Left lung (tissue), 10 donors: ENCODE results near the gene ASB10. TPM values are rescaled to one million over a fixed set of nuclear protein-coding genes. Genes with fewer than 3 reads are reported as not detected.
A peak's percentile ranks its signal among the peaks of the same experiment; 100 is the strongest.

Source experiments
- ATAC-seq: fragments of 200-7000 bp; cut with Tn5 transposase; one replicate; pipeline ENCODE4 v1.9.1; 2020; ENCODE audit warnings: moderate library complexity
- DNase-seq, 4 donors: peaks; one replicate each; pipeline ENCODE4 v3.0.0-alpha.2; 2013 to 2020
- H3K27ac ChIP-seq, 2 donors: fragments of 200-600 bp; sonication (generic) in 1 of 2; one replicate each; pipeline versions ENCODE4 v1.5.0 to v1.8.0; 2020 to 2021
- H3K27me3 ChIP-seq, 2 donors: fragments of 200-600 bp; sonication (generic) in 1 of 2; one replicate each; pipeline versions ENCODE4 v1.5.0 to v1.8.0; 2020 to 2021
- H3K36me3 ChIP-seq, 2 donors: fragments of 200-600 bp; sonication (generic) in 1 of 2; one replicate each; pipeline versions ENCODE4 v1.5.0 to v1.8.0; 2020 to 2021
- H3K4me1 ChIP-seq, 2 donors: fragments of 200-600 bp; one replicate each; pipeline ENCODE4 v1.8.0; 2021
- H3K4me3 ChIP-seq, 2 donors: fragments of 200-600 bp; sonication (generic) in 1 of 2; one replicate each; pipeline versions ENCODE4 v1.5.0 to v1.8.0; 2020 to 2021; ENCODE audit warnings: mild to moderate bottlenecking in 1 of 2
- H3K9me3 ChIP-seq, 2 donors: fragments of 200-600 bp; sonication (generic) in 1 of 2; one replicate each; pipeline versions ENCODE4 v1.5.0 to v1.8.0; 2020 to 2021
- intact Hi-C, 2 donors: fragments of 100-400 bp; cut with DNase I; formaldehyde crosslinking; loops; one replicate each; pipeline versions ENCODE4 v1.11.2 to v1.14.2; 2022
- polyA plus RNA-seq, 6 donors: library from polyadenylated mRNA; unstranded; fragments of 120-200 nt; gene quantifications; one replicate each; pipeline ENCODE4 v1.2.1, GENCODE V29; 2013; ENCODE audit not compliant: insufficient read length in 6 of 6
- total RNA-seq, 2 donors: library from RNA; stranded (reverse); fragmentation: NEBNext Ultra II Directional; extraction: Animal tissue kit (Norgen Biotek cat#: 25700); gene quantifications; one replicate each; pipeline ENCODE4 v1.2.1, GENCODE V29; 2021
- TF ChIP-seq, protein P1 (sequence below), 2 donors: fragments of 200-600 bp; sonication (generic) in 1 of 2; IDR thresholded peaks; one replicate each; pipeline versions ENCODE4 v1.5.0 to v1.8.0; 2021; ENCODE audit warnings: antibody characterized with exemption in 2 of 2
- donor health status: DM: no; HTN: yes; CAD: no.
- donor health status: DM: no; HTN: no; CAD: no.

ASB10 gene
- total and polyA plus RNA-seq, 8 donors = not detected

DNA sequence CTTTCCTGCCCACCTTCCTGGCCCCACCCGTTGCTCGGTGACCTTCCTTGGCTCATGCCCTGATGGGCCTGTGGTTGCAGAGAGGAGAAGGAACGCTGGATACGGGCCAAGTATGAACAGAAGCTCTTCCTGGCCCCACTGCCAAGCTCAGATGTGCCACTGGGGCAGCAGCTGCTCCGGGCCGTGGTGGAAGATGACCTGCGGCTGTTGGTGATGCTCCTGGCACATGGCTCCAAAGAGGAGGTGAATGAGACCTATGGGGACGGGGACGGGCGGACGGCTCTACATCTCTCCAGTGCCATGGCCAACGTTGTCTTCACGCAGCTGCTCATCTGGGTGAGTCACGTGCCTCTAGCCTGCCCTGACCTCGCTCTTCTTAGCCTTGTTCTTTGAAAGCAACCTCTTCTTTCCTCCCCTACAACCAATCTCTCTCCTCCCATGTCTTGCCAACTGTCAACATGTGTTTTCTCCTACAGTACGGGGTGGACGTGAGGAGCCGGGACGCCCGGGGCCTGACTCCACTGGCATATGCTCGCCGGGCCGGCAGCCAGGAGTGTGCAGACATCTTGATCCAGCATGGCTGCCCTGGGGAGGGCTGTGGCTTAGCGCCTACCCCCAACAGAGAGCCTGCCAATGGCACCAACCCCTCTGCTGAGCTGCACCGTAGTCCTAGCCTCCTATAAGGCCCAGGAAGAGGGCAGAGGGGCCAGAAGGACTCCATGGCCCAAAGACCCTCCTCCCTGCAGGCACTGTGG lies 43.6 kb downstream of the ASB10 start:
- no peak for ATAC-seq
- Histone ChIP-seq H3K27me3 (peaks cover 0 to 2% of the 10 kb centered on the region in 2 donors), H3K4me1 (no peaks in the 10 kb centered on the region), H3K4me3 (no peak overlapping the region), H3K27ac (no peak overlapping the region), H3K9me3 (no peaks in the 10 kb centered on the region), H3K36me3 (peaks cover 0 to 69% of the 10 kb centered on the region in 2 donors)
- peak in 1 of 4 donors; percentile 74 for DNase-seq
- TF ChIP-seq, protein P1, sequence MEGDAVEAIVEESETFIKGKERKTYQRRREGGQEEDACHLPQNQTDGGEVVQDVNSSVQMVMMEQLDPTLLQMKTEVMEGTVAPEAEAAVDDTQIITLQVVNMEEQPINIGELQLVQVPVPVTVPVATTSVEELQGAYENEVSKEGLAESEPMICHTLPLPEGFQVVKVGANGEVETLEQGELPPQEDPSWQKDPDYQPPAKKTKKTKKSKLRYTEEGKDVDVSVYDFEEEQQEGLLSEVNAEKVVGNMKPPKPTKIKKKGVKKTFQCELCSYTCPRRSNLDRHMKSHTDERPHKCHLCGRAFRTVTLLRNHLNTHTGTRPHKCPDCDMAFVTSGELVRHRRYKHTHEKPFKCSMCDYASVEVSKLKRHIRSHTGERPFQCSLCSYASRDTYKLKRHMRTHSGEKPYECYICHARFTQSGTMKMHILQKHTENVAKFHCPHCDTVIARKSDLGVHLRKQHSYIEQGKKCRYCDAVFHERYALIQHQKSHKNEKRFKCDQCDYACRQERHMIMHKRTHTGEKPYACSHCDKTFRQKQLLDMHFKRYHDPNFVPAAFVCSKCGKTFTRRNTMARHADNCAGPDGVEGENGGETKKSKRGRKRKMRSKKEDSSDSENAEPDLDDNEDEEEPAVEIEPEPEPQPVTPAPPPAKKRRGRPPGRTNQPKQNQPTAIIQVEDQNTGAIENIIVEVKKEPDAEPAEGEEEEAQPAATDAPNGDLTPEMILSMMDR (IDR thresholded peaks at IDR 0.05) = no peak
- intact Hi-C loops = no loop called here

DNA sequence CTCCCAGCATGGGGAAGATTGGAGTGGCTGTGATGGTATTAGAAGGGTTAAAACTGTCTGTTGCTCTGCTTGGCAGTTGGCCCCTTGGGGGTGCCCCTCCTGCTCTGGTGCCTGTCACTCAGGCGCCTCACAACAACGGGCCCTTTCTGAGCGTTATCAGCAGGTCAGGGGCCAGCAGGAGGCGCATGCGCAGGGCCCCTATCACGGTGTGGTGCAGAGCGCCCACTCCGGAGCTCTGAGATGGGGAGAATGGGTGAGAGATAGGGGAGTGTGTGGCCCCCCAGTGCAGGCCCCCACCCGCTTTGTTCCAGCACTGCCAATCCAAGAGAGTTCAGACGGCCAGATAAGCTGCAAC lies 44.4 kb downstream of the ASB10 start:
- Histone ChIP-seq H3K4me1 (no peaks in the 10 kb centered on the region), H3K9me3 (no peaks in the 10 kb centered on the region), H3K27ac (no peak overlapping the region), H3K27me3 (no peaks in the 10 kb centered on the region), H3K4me3 (no peak overlapping the region), H3K36me3 (peaks cover 0 to 77% of the 10 kb centered on the region in 2 donors)
- peak in 1 of 4 donors; percentile 71 for DNase-seq
- intact Hi-C loops = no loop called here
- TF ChIP-seq, protein P1 (IDR thresholded peaks at IDR 0.05) = no peak
- no peak for ATAC-seq

DNA sequence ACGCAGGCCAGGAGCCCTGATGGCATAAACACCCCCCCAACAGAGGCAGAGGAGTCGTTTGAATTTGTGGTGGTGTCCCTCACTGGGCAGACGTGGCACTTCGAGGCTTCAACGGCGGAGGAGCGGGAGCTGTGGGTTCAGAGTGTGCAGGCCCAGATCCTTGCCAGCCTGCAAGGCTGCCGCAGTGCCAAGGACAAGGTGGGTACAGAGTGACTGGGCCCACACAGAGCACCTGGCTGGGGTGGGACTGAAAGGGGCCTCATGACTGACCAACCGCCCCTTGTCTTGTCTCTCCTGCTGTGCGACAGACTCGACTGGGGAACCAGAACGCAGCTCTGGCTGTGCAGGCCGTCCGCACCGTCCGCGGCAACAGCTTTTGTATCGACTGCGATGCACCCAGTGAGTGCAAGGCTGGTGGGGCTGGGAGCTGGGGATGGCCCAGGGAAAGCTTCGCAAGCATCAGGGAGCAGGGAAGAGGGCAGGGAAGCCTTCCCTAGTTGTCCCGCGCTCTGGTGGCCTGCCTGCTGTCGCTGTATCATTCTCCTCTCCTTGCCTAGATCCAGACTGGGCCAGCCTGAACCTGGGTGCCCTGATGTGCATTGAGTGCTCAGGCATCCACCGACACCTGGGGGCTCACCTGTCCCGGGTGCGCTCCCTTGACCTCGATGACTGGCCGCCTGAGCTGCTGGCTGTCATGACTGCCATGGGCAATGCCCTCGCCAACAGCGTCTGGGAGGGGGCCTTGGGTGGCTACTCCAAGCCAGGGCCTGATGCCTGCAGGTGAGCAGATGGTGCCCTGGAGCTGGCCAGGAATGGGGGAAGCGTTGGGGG lies 45.0 kb downstream of the ASB10 start:
- peak in 1 of 4 donors; percentile 71 for DNase-seq

DNA sequence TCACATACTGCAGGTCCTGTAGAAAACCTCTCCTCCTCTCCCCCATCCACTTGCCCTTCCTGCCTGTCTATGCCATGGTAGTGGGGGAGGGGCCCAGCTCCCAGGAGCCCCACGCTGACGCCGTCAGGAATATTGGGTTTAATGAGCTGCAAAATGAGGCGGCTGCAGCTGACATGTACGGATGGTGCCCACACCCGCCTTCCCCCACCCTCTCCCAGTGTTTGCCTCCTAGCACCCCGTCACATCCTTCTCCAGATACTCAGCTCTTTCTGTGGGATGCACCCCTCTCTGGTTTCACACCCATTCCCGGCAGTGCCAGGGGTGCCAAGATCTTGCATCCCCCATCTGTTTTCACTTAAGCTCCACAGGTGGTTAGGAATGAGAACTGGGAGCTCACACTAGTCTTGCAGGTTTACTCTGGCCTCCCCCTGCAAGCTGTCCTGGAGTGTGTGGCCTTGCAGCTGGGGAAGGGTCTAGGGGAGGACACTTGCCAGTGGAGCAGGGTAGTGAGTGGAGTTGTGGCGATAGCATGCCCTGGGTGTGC lies 45.7 kb downstream of the ASB10 start:
- Histone ChIP-seq H3K4me3 (no peak overlapping the region), H3K36me3 (peaks cover 0 to 90% of the 10 kb centered on the region in 2 donors), H3K27ac (no peak overlapping the region), H3K27me3 (no peaks in the 10 kb centered on the region), H3K9me3 (no peaks in the 10 kb centered on the region), H3K4me1 (no peaks in the 10 kb centered on the region)
- ATAC-seq = no peak
- peak in 1 of 4 donors; percentile 34 for DNase-seq
- TF ChIP-seq, protein P1 (IDR thresholded peaks at IDR 0.05) = no peak
- intact Hi-C loops = no loop called here

More for the DNA sequence above, 45.0 kb downstream of the ASB10 start:
- Histone ChIP-seq H3K4me1 (no peaks in the 10 kb centered on the region), H3K4me3 (no peak overlapping the region), H3K27ac (no peak overlapping the region), H3K27me3 (no peaks in the 10 kb centered on the region), H3K36me3 (peaks cover 0 to 83% of the 10 kb centered on the region in 2 donors), H3K9me3 (no peaks in the 10 kb centered on the region)
- TF ChIP-seq, protein P1 (IDR thresholded peaks at IDR 0.05) = no peak
- intact Hi-C loops = no loop called here
- no peak for ATAC-seq

DNA sequence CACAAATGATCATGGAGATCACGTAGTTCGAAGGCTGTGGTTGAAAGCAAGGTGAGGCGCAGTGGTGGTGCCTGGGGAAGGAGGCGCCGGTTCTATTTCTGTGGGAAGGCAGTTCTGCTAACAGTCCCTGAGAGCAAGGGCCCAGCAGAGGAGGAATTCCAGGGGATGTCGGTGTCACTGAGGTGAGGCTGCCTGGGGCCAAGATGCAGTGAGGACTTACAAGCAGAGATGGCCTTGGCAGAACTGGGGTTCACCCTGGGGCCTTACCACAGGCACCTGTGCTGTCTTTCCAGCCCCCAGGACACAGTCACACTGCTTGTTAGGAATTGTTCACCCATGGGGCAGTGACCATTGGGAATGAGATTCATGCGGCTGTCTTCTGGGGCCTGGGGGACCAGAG lies 46.2 kb downstream of the ASB10 start:
- TF ChIP-seq, protein P1 (IDR thresholded peaks at IDR 0.05) = no peak
- no peaks in the 10 kb centered on the region for H3K9me3 ChIP-seq
- intact Hi-C loops = no loop called here
- H3K36me3 ChIP-seq = peaks cover 0 to 95% of the 10 kb centered on the region in 2 donors
- H3K4me1 ChIP-seq = no peaks in the 10 kb centered on the region
- ATAC-seq = no peak
- peak in 1 of 4 donors; percentile 33 for DNase-seq
- no peak overlapping the region for H3K27ac ChIP-seq
- H3K27me3 ChIP-seq = no peaks in the 10 kb centered on the region
- H3K4me3 ChIP-seq = no peak overlapping the region
